Measurements from ENCODE around the gene OR14I1.

The OR14I1 gene

GRCh38 chr1:248702714-248703113 lies at the start of gene OR14I1:
Gene OR14I1 (minus strand): TSS chr1:248702766.
- no peak for DNase-seq (ENCODE audit: low spot score)
- no peak for TF ChIP-seq CTCF (conservative IDR thresholded peaks at IDR 0.05; ENCODE audit: low read depth)
- CTCF ChIA-PET: no interaction called here
- POLR2A ChIA-PET (ENCODE audit: low non-redundant PET): no interaction called here
- no peak within 1 kb of the TSS for H3K27ac ChIP-seq

GRCh38 chr1:248751635-248752034 lies 49.1 kb upstream of the OR14I1 start:
- H3K27ac ChIP-seq: no peak overlapping the region

GRCh38 chr1:248751142-248751541 lies 48.6 kb upstream of the OR14I1 start:
- no peak for TF ChIP-seq CTCF (conservative IDR thresholded peaks at IDR 0.05; ENCODE audit: low read depth)
- no peak overlapping the region for H3K27ac ChIP-seq
- no peak for DNase-seq (ENCODE audit: low spot score)
- ChIA-PET POLR2A (ENCODE audit: low non-redundant PET) (no interaction called here), CTCF (no interaction called here)

More at GRCh38 chr1:248751635-248752034, 49.1 kb upstream of the OR14I1 start:
- TF ChIP-seq CTCF (conservative IDR thresholded peaks at IDR 0.05; ENCODE audit: low read depth): no peak
- no peak for DNase-seq (ENCODE audit: low spot score)
- CTCF ChIA-PET: no interaction called here
- POLR2A ChIA-PET (ENCODE audit: low non-redundant PET): no interaction called here

- no peak for DNase-seq (ENCODE audit: low spot score)
- ChIA-PET POLR2A (ENCODE audit: low non-redundant PET) (no interaction called here), CTCF (no interaction called here)
- no peak for TF ChIP-seq CTCF (conservative IDR thresholded peaks at IDR 0.05; ENCODE audit: low read depth)
- no peak overlapping the region for H3K27ac ChIP-seq
Observed at GRCh38 chr1:248750496-248750895, 47.9 kb upstream of the OR14I1 start.

GRCh38 chr1:248748211-248748610 lies 45.6 kb upstream of the OR14I1 start:
- no peak for TF ChIP-seq CTCF (conservative IDR thresholded peaks at IDR 0.05; ENCODE audit: low read depth)
- no peak for DNase-seq (ENCODE audit: low spot score)
- POLR2A ChIA-PET (ENCODE audit: low non-redundant PET): no interaction called here
- CTCF ChIA-PET: no interaction called here
- H3K27ac ChIP-seq: no peak overlapping the region

GRCh38 chr1:248740876-248741275 lies 38.3 kb upstream of the OR14I1 start:
- DNase-seq (ENCODE audit: low spot score): no peak
- POLR2A ChIA-PET (ENCODE audit: low non-redundant PET): no interaction called here
- CTCF ChIA-PET: no interaction called here
- TF ChIP-seq CTCF (conservative IDR thresholded peaks at IDR 0.05; ENCODE audit: low read depth): no peak
- H3K27ac ChIP-seq: no peak overlapping the region
